Measurements from ENCODE around the gene TRIM40.

DNA sequence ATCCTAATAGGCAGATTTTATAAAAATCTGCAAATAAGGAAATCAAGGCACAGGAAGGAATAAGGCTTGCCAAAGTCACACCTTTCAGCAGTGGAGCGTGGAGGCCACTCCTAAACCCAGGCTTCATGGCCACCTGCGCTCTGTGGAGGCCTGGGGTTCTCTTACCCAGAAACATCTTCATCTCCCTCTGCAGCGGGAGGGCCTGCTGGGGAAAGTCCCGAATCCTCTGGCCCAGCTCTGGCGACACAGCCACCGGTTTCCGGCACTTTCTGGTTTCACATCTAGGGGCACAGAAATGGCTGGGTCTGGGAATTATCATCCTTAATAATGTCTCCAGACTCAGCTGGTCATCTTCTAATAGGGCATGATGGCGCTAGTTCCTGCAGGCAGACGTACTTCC is 20.8 kb downstream of the TRIM40 start:
- TF ChIP-seq POLR2A (IDR thresholded peaks at IDR 0.05) = no peak
- TF ChIP-seq, protein P1, sequence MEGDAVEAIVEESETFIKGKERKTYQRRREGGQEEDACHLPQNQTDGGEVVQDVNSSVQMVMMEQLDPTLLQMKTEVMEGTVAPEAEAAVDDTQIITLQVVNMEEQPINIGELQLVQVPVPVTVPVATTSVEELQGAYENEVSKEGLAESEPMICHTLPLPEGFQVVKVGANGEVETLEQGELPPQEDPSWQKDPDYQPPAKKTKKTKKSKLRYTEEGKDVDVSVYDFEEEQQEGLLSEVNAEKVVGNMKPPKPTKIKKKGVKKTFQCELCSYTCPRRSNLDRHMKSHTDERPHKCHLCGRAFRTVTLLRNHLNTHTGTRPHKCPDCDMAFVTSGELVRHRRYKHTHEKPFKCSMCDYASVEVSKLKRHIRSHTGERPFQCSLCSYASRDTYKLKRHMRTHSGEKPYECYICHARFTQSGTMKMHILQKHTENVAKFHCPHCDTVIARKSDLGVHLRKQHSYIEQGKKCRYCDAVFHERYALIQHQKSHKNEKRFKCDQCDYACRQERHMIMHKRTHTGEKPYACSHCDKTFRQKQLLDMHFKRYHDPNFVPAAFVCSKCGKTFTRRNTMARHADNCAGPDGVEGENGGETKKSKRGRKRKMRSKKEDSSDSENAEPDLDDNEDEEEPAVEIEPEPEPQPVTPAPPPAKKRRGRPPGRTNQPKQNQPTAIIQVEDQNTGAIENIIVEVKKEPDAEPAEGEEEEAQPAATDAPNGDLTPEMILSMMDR (IDR thresholded peaks at IDR 0.05) = no peak
